BJ (cell line): Measurements from ENCODE around the gene PCED1B. TPM values are rescaled to one million over a fixed set of nuclear protein-coding genes. Genes with fewer than 3 reads are reported as not detected.
"Not testable (repeated sequence)": the region's sequence is repeated elsewhere in the genome, so short reads cannot be mapped to it uniquely, and the experiment has no call there.

Source experiments
- CTCF ChIA-PET: fragments of 350-600 bp; formaldehyde crosslinking; extraction: SDS; loops from one replicate; lab custom pipeline; 2021; ENCODE audit warnings: antibody characterized with exemption, inconsistent platforms; lab: Yijun Ruan, JAX
- POLR2A ChIA-PET: fragments of 300-600 bp; sonication (Branson Sonifier 250); formaldehyde crosslinking; extraction: SDS; loops from one replicate; lab custom pipeline; 2021; ENCODE audit warnings: antibody characterized with exemption; lab: Charles Lee
- DNase-seq: peaks from one replicate; pipeline ENCODE4 v3.0.0-alpha.2; 2011; ENCODE audit warnings: low read depth
- H3K27me3 ChIP-seq: 2 replicates; pipeline ENCODE4 v1.6.0; 2011; ENCODE audit warnings: low read length; ENCODE audit not compliant: control insufficient read depth, insufficient read depth
- H3K36me3 ChIP-seq: 2 replicates; pipeline ENCODE4 v1.5.1; 2011; ENCODE audit warnings: low read length; ENCODE audit not compliant: control insufficient read depth, insufficient read depth
- H3K4me3 ChIP-seq: 2 replicates; pipeline ENCODE4 v1.5.1; 2011; ENCODE audit warnings: low read depth, mild to moderate bottlenecking, control low read depth, low read length
- CTCF ChIP-seq: IDR thresholded peaks from 2 replicates; pipeline ENCODE4 v1.5.1; 2011; ENCODE audit warnings: low read depth, mild to moderate bottlenecking, control low read depth, inconsistent platforms, low read length, moderate library complexity; ENCODE audit not compliant: insufficient read depth
- polyA plus RNA-seq: library from polyadenylated mRNA; depleted of rRNA; stranded (reverse); fragments of >200 nt; gene quantifications from 2 replicates; pipeline ENCODE4 v1.2.3, GENCODE V29; 2011

The PCED1B gene
- polyA plus RNA-seq, 1 experiment: 7.8 TPM

GRCh38 chr12:47165934-47166333 is 86.5 kb downstream of the PCED1B start:
- DNase-seq: no peak
- no peaks in the 10 kb centered on the region for H3K36me3 ChIP-seq
- ChIA-PET CTCF (interaction anchor here (1.3 kb wide), 1 partner anchor 31 kb away, joined by 3 read pairs; no protein-coding TSS in a partner anchor), POLR2A (interaction anchor here (0.7 kb wide), 1 partner anchor 9 kb away, joined by 4 read pairs; no protein-coding TSS in a partner anchor)
- no peaks in the 10 kb centered on the region for H3K27me3 ChIP-seq
- H3K4me3 ChIP-seq: no peak overlapping the region
- TF ChIP-seq CTCF: no peak

GRCh38 chr12:47166365-47166764 is 86.9 kb downstream of the PCED1B start:
- ChIA-PET POLR2A (interaction anchor here (0.7 kb wide), 1 partner anchor 9 kb away, joined by 4 read pairs; no protein-coding TSS in a partner anchor), CTCF (no interaction called here)
- no peaks in the 10 kb centered on the region for H3K27me3 ChIP-seq
- no peak for TF ChIP-seq CTCF
- no peak overlapping the region for H3K4me3 ChIP-seq
- H3K36me3 ChIP-seq: no peaks in the 10 kb centered on the region
- no peak for DNase-seq

DNA sequence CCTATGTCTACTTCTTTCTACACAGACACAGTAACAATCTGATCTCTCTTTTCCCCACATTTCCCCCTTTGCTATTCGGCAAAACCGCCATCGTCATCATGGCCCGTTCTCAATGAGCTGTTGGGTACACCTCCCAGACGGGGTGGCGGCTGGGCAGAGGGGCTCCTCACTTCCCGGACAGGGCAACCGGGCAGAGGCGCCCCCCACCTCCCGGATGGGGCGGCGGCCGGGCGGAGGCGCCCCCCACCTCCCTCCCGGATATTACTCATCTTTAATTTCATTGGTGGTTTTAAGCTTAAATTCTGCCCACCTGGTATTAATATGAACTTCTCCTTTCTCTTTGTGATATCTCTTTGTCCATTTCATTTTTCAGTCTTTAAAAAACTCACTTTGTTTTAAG is 90.9 kb downstream of the PCED1B start:
- H3K27me3 ChIP-seq, POLR2A ChIA-PET, CTCF ChIA-PET, DNase-seq, H3K4me3 ChIP-seq, H3K36me3 ChIP-seq: not testable (repeated sequence)

DNA sequence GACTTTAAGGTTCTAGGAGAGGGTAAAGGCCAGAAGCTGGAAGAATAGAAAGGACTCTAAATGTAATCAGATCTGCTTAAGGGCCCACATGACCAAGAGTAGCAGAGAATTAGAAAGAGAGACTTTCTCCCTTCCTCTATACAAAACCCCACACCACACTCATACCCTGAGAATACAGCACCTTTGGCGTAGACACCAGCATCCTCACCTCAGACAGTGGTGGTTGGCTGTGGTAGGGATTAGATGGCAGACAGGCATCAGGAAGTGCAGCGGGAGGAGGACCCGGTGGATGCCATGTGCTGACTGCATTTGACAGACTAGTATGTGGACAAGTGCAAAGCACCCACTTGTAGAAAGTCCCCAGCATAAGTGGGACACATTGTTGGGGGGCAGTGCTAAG is 98.6 kb downstream of the PCED1B start:
- Histone ChIP-seq H3K4me3 (no peak overlapping the region), H3K36me3 (no peaks in the 10 kb centered on the region), H3K27me3 (no peaks in the 10 kb centered on the region)
- no peak for TF ChIP-seq CTCF
- POLR2A ChIA-PET: no interaction called here
- no peak for DNase-seq
- CTCF ChIA-PET: no interaction called here

- POLR2A ChIA-PET, H3K36me3 ChIP-seq, H3K27me3 ChIP-seq, H3K4me3 ChIP-seq, DNase-seq: not testable (repeated sequence)
- CTCF ChIA-PET: interaction anchor here (0.7 to 0.9 kb wide), 2 partner anchors 10 to 23 kb away, joined by 3 read pairs; no protein-coding TSS in a partner anchor
Measured at GRCh38 chr12:47182164-47182938, 102.9 kb downstream of the PCED1B start.

- no peak for DNase-seq
- Histone ChIP-seq H3K27me3 (no peaks in the 10 kb centered on the region), H3K4me3 (no peak overlapping the region), H3K36me3 (no peaks in the 10 kb centered on the region)
- ChIA-PET POLR2A (interaction anchor here (0.7 kb wide), 1 partner anchor 219 kb away, joined by 3 read pairs; no protein-coding TSS in a partner anchor), CTCF (no interaction called here)
- TF ChIP-seq CTCF: no peak
Measured at GRCh38 chr12:47184229-47184628, 104.8 kb downstream of the PCED1B start.
